ENCODE results near the gene DIS3L2. TPM values are rescaled to one million over a fixed set of nuclear protein-coding genes. Genes with fewer than 3 reads are reported as not detected.

The DIS3L2 gene
- total and polyA plus RNA-seq, 2 of the 4 experiments (the other 2 are of a cell fraction) = 14.7 to 19.2 TPM

- H4K5ac ChIP-seq (ENCODE audit: low read depth, low read length) = no peak overlapping the region
- H4K8ac ChIP-seq (ENCODE audit: low read depth in 2 of 2, low read length in 2 of 2) = no peak overlapping the region
- H3K79me1 ChIP-seq (ENCODE audit: low read depth in 1 of 2, low read length in 2 of 2) = no peaks in the 10 kb centered on the region
- H2BK20ac ChIP-seq (ENCODE audit: low read depth, low read length) = no peak overlapping the region
- POLR2A ChIA-PET (ENCODE audit: unreplicated experiment) = no interaction called here
- intact Hi-C loops (cut with micrococcal nuclease) (no loop called here), in situ Hi-C loops (cut with MboI; ENCODE audit: low sequenced_read_pairs) (no loop called here), dilution Hi-C loops (cut with HindIII; ENCODE audit: low sequenced_read_pairs, unreplicated experiment) (no loop called here)
- CTCF ChIA-PET = no interaction called here
- BruUV-seq (replicated peaks) = no TSS peak
- no peak overlapping the region for H2AK9ac ChIP-seq (replicated peaks; ENCODE audit: low read depth, low read length, poor library complexity)
- H3K27me3 ChIP-seq (ENCODE audit: control insufficient read depth, insufficient read depth, low read length) = no peaks in the 10 kb centered on the region
- H3K4me1 ChIP-seq (ENCODE audit: control insufficient read depth, insufficient read depth, low read length) = peaks cover 3% of the 10 kb centered on the region
- H3K4me3 ChIP-seq (ENCODE audit: insufficient read depth, low read depth, low read length) = no peak overlapping the region
- TF ChIP-seq MXI1 (IDR thresholded peaks at IDR 0.05; ENCODE audit: borderline replicate concordance, low read depth, low read length) (no peak), MAFK (IDR thresholded peaks at IDR 0.05; ENCODE audit: low read depth, low read length) (no peak), FOS (IDR thresholded peaks at IDR 0.05; ENCODE audit: low read depth, low read length) (no peak), MAZ (IDR thresholded peaks at IDR 0.05; ENCODE audit: borderline replicate concordance, low read depth, low read length) (no peak), ELK1 (IDR thresholded peaks at IDR 0.05; ENCODE audit: borderline replicate concordance, low read depth, low read length) (no peak), CHD1 (IDR thresholded peaks at IDR 0.05; ENCODE audit: low read depth, low read length) (no peak), SMC3 (IDR thresholded peaks at IDR 0.05; ENCODE audit: low read depth, low read length) (no peak), BHLHE40 (IDR thresholded peaks at IDR 0.05; ENCODE audit: low read depth, low read length) (no peak), POLR2A (IDR thresholded peaks at IDR 0.05; ENCODE audit: low read depth, low read length) (no peak), CEBPB (IDR thresholded peaks at IDR 0.05; ENCODE audit: low read depth, low read length) (no peak), RAD21 (IDR thresholded peaks at IDR 0.05; ENCODE audit: low read length) (no peak), RFX5 (IDR thresholded peaks at IDR 0.05; ENCODE audit: low read depth, low read length) (no peak), RCOR1 (IDR thresholded peaks at IDR 0.05; ENCODE audit: insufficient replicate concordance, low read length) (no peak), NFE2L2 (IDR thresholded peaks at IDR 0.05; ENCODE audit: low read depth, low read length) (no peak)
- TF ChIP-seq, protein P1, sequence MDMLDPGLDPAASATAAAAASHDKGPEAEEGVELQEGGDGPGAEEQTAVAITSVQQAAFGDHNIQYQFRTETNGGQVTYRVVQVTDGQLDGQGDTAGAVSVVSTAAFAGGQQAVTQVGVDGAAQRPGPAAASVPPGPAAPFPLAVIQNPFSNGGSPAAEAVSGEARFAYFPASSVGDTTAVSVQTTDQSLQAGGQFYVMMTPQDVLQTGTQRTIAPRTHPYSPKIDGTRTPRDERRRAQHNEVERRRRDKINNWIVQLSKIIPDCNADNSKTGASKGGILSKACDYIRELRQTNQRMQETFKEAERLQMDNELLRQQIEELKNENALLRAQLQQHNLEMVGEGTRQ (IDR thresholded peaks at IDR 0.05; ENCODE audit: low read depth, low read length) = no peak
- TF ChIP-seq, protein P2, sequence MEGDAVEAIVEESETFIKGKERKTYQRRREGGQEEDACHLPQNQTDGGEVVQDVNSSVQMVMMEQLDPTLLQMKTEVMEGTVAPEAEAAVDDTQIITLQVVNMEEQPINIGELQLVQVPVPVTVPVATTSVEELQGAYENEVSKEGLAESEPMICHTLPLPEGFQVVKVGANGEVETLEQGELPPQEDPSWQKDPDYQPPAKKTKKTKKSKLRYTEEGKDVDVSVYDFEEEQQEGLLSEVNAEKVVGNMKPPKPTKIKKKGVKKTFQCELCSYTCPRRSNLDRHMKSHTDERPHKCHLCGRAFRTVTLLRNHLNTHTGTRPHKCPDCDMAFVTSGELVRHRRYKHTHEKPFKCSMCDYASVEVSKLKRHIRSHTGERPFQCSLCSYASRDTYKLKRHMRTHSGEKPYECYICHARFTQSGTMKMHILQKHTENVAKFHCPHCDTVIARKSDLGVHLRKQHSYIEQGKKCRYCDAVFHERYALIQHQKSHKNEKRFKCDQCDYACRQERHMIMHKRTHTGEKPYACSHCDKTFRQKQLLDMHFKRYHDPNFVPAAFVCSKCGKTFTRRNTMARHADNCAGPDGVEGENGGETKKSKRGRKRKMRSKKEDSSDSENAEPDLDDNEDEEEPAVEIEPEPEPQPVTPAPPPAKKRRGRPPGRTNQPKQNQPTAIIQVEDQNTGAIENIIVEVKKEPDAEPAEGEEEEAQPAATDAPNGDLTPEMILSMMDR (conservative IDR thresholded peaks at IDR 0.05; ENCODE audit: low read depth, low read length) = no peak
- ATAC-seq (ENCODE audit: low read depth) (no peak), DNase-seq (no peak)
- no peak overlapping the region for H2BK120ac ChIP-seq (ENCODE audit: low read depth, low read length)
- H3K9ac ChIP-seq (ENCODE audit: low read depth, low read length) = no peak overlapping the region
- H3K14ac ChIP-seq (replicated peaks; ENCODE audit: low read depth, low read length) = no peak overlapping the region
- H2AK5ac ChIP-seq (ENCODE audit: low read depth, low read length) = no peak overlapping the region
- no peak overlapping the region for H3K4ac ChIP-seq (ENCODE audit: low read depth, low read length)
- no peak overlapping the region for H2BK5ac ChIP-seq (ENCODE audit: low read depth, low read length, poor library complexity, severe bottlenecking)
- no peak overlapping the region for H3K27ac ChIP-seq (ENCODE audit: insufficient read depth, low read length)
- H3K23ac ChIP-seq (ENCODE audit: low read depth, low read length) = no peak overlapping the region
- no peaks in the 10 kb centered on the region for H3K9me3 ChIP-seq (ENCODE audit: control insufficient read depth, insufficient read depth, low read length)
- peaks cover 7% of the 10 kb centered on the region; the same call in 1 of the 2 replicates for H4K20me1 ChIP-seq (ENCODE audit: insufficient read depth, low read length)
- 100% methylated on average over 3 of the region's 5 CpGs; no CpG with 5 or more reads in 1 of the 2 experiments for WGBS, 2 experiments (ENCODE audit: extremely low coverage in 2 of 2, insufficient read length in 1 of 2)
- 0 out of 2 replicates have a peak, but pooled peaks cover 3% of the 10 kb centered on the region for H3K9me1 ChIP-seq (ENCODE audit: insufficient read depth, low read length)
- H3K56ac ChIP-seq (ENCODE audit: extremely low read depth, insufficient read depth, low read length) = no peak overlapping the region
- no peak overlapping the region for H2AFZ ChIP-seq (replicated peaks; ENCODE audit: low read length, poor library complexity)
- no peak overlapping the region for H3K4me2 ChIP-seq (ENCODE audit: low read depth, low read length)
- H3K36me3 ChIP-seq (ENCODE audit: control insufficient read depth, insufficient read depth, low read length) = peaks cover 4% of the 10 kb centered on the region
- H4K91ac ChIP-seq (ENCODE audit: insufficient read depth, low read depth, low read length) = no peak overlapping the region
- no peak overlapping the region for H2BK15ac ChIP-seq (ENCODE audit: low read depth, low read length)
- no peak overlapping the region for H3K18ac ChIP-seq (ENCODE audit: low read depth, low read length)
These were observed 276.0 kb downstream of the DIS3L2 start for GRCh38 chr2:232237464-232237863.
